Glutamatergic neuron (in vitro differentiated cells): ENCODE data around the gene PPM1K. TPM values are rescaled to one million over a fixed set of nuclear protein-coding genes. Genes with fewer than 3 reads are reported as not detected.

Experiments used
- DNase-seq: peaks from one replicate; pipeline ENCODE4 v3.0.0; 2022
- H3K27ac Mint-ChIP-seq: one replicate; pipeline ENCODE4 v1.8.0; 2020; ENCODE audit warnings: mild to moderate bottlenecking, mixed read lengths, inconsistent platforms; ENCODE audit not compliant: unreplicated experiment
- H3K27me3 Mint-ChIP-seq: one replicate; pipeline ENCODE4 v1.8.0; 2020; ENCODE audit warnings: mild to moderate bottlenecking, moderate library complexity, mixed read lengths, inconsistent platforms; ENCODE audit not compliant: unreplicated experiment
- H3K36me3 Mint-ChIP-seq: one replicate; pipeline ENCODE4 v1.8.0; 2020; ENCODE audit warnings: mild to moderate bottlenecking, mixed read lengths, inconsistent platforms; ENCODE audit not compliant: unreplicated experiment
- H3K4me1 Mint-ChIP-seq: one replicate; pipeline ENCODE4 v1.8.0; 2020; ENCODE audit warnings: mild to moderate bottlenecking, low read depth, mixed read lengths, inconsistent platforms; ENCODE audit not compliant: unreplicated experiment
- H3K4me3 Mint-ChIP-seq: one replicate; pipeline ENCODE4 v1.8.0; 2020; ENCODE audit warnings: mild to moderate bottlenecking, mixed read lengths, inconsistent platforms; ENCODE audit not compliant: unreplicated experiment
- H3K9me3 Mint-ChIP-seq: one replicate; pipeline ENCODE4 v1.8.0; 2020; ENCODE audit warnings: mild to moderate bottlenecking, moderate library complexity, mixed read lengths, inconsistent platforms; ENCODE audit not compliant: unreplicated experiment
- total RNA-seq: library from RNA; stranded (reverse); fragmentation: NEBNext Ultra II Directional; extraction: Animal tissue kit (Norgen Biotek cat#: 25700); gene quantifications from one replicate; pipeline ENCODE4 v1.2.1, GENCODE V29; 2021; ENCODE audit not compliant: unreplicated experiment
- TF ChIP-seq, protein P1 (sequence below): fragments of 200-600 bp; sonication (generic); IDR thresholded peaks from one replicate; pipeline ENCODE4 v1.5.0; 2021; ENCODE audit not compliant: partially characterized antibody, unreplicated experiment

Gene PPM1K
- total RNA-seq, 1 donor from 2014 or later = 19.0 TPM

GRCh38 chr4:88216395-88216794 lies 68.0 kb downstream of the PPM1K start:
- Mint-ChIP-seq H3K9me3 (no peaks in the 10 kb centered on the region), H3K36me3 (no peaks in the 10 kb centered on the region), H3K4me1 (no peaks in the 10 kb centered on the region), H3K4me3 (no peak overlapping the region), H3K27me3 (no peaks in the 10 kb centered on the region), H3K27ac (no peak overlapping the region)
- DNase-seq = no peak
- TF ChIP-seq, protein P1, sequence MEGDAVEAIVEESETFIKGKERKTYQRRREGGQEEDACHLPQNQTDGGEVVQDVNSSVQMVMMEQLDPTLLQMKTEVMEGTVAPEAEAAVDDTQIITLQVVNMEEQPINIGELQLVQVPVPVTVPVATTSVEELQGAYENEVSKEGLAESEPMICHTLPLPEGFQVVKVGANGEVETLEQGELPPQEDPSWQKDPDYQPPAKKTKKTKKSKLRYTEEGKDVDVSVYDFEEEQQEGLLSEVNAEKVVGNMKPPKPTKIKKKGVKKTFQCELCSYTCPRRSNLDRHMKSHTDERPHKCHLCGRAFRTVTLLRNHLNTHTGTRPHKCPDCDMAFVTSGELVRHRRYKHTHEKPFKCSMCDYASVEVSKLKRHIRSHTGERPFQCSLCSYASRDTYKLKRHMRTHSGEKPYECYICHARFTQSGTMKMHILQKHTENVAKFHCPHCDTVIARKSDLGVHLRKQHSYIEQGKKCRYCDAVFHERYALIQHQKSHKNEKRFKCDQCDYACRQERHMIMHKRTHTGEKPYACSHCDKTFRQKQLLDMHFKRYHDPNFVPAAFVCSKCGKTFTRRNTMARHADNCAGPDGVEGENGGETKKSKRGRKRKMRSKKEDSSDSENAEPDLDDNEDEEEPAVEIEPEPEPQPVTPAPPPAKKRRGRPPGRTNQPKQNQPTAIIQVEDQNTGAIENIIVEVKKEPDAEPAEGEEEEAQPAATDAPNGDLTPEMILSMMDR = no peak

GRCh38 chr4:88215351-88215750 lies 69.0 kb downstream of the PPM1K start:
- no peak overlapping the region for H3K27ac Mint-ChIP-seq
- no peak for DNase-seq
- H3K4me1 Mint-ChIP-seq = no peaks in the 10 kb centered on the region
- H3K36me3 Mint-ChIP-seq = no peaks in the 10 kb centered on the region
- no peak overlapping the region for H3K4me3 Mint-ChIP-seq
- no peaks in the 10 kb centered on the region for H3K27me3 Mint-ChIP-seq
- TF ChIP-seq, protein P1 = no peak
- H3K9me3 Mint-ChIP-seq = no peaks in the 10 kb centered on the region

DNA sequence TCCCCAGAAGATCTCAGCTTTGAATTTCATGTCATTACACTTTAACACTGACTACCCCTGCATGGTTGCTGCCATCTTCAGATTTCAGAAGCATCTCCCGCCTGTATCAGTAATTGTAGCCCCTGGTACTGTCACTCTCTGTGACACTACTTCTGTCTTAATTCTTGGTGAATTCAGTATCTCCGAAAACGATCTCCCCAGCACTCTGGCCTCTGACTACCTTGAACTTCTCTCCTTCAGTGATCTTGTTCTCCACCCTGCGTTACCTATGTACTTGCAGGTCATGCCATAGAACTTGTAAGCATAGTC lies 72.2 kb downstream of the PPM1K start:
- no peak for DNase-seq
- Mint-ChIP-seq H3K4me3 (no peak overlapping the region), H3K27me3 (no peaks in the 10 kb centered on the region), H3K27ac (no peak overlapping the region), H3K36me3 (no peaks in the 10 kb centered on the region), H3K9me3 (no peaks in the 10 kb centered on the region), H3K4me1 (no peaks in the 10 kb centered on the region)
- TF ChIP-seq, protein P1 = peak; percentile 17

GRCh38 chr4:88211473-88212252 lies 72.7 kb downstream of the PPM1K start:
- DNase-seq = no peak
- Mint-ChIP-seq H3K36me3 (no peaks in the 10 kb centered on the region), H3K4me3 (no peak overlapping the region), H3K27ac (no peak overlapping the region), H3K27me3 (no peaks in the 10 kb centered on the region), H3K4me1 (no peaks in the 10 kb centered on the region), H3K9me3 (no peaks in the 10 kb centered on the region)
- TF ChIP-seq, protein P1 = peak; percentile 69

DNA sequence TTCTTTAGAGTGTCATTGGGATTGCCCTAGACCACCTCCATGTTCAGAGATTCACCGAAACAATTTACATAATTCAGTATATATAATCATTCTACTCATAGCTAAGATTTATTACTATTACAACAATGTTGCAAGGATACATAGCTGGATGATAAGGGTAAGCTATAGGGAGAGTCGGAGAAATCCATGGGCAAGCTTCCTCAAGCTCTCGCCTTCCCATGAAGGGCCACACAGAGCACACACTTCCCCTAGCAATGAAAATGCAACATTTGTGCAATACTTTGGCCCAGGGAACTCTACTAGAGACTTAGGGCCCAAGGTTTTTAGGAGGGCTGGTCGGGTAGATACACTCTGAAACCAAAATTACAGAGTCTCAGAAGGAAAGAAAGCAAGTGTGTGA lies 76.2 kb downstream of the PPM1K start:
- Mint-ChIP-seq H3K36me3 (no peaks in the 10 kb centered on the region), H3K27ac (no peak overlapping the region), H3K4me3 (no peak overlapping the region), H3K27me3 (no peaks in the 10 kb centered on the region), H3K9me3 (no peaks in the 10 kb centered on the region), H3K4me1 (no peaks in the 10 kb centered on the region)
- DNase-seq = no peak
- TF ChIP-seq, protein P1 = no peak
